Esophagus muscularis mucosa (tissue), 3 donors: ENCODE data around the gene EPHB1.

Experiments used
- CTCF ChIP-seq, 3 experiments: fragments of 200-600 bp in 2 of 3; fragments of 450-650 bp in 1 of 3; sonication (generic) in 2 of 3; IDR thresholded peaks; one replicate each; pipeline ENCODE4 v1.5.1; 2017 to 2019; ENCODE audit warnings: antibody characterized with exemption in 3 of 3, mild to moderate bottlenecking in 2 of 3, moderate library complexity in 1 of 3
- POLR2A ChIP-seq: fragments of 450-650 bp; IDR thresholded peaks from one replicate; pipeline ENCODE4 v1.6.1; 2017; ENCODE audit warnings: antibody characterized with exemption, moderate library complexity, mild to moderate bottlenecking, low read depth

GRCh38 chr3:135155228-135155627 is 360.2 kb downstream of the EPHB1 start:
- TF ChIP-seq POLR2A (no peak), CTCF (IDR thresholded peaks at IDR 0.05) (no peak)
